SW480 (cell line): ENCODE data around the gene TMEM208.

Experiments used
- DNase-seq: peaks from one replicate; pipeline ENCODE4 v3.0.0-alpha.2; 2016; ENCODE audit warnings: low spot score

TMEM208 gene

GRCh38 chr16:67191995-67192681, 34.8 kb upstream of the TMEM208 start, which contains the start of gene E2F4:
E2F4 (plus strand) TSS chr16:67192155; CDS start chr16:67192228, 73 bp downstream.
- DNase-seq = peak; percentile 87

- DNase-seq = no peak
Observed at GRCh38 chr16:67192781-67193361, 34.1 kb upstream of the TMEM208 start.

GRCh38 chr16:67193536-67193935, 33.4 kb upstream of the TMEM208 start:
- DNase-seq = no peak

- no peak for DNase-seq
Observed at GRCh38 chr16:67194260-67194659, 32.7 kb upstream of the TMEM208 start.

GRCh38 chr16:67195676-67196075, 31.3 kb upstream of the TMEM208 start:
- no peak for DNase-seq

GRCh38 chr16:67196881-67197280, 30.0 kb upstream of the TMEM208 start:
- DNase-seq = no peak

- DNase-seq = no peak
Observed at GRCh38 chr16:67197704-67198103, 29.2 kb upstream of the TMEM208 start.

GRCh38 chr16:67198238-67198734, 28.6 kb upstream of the TMEM208 start:
- DNase-seq = peak; percentile 52

GRCh38 chr16:67199011-67199807, 27.7 kb upstream of the TMEM208 start, which contains the start of gene ELMO3:
ELMO3 (plus strand) TSS chr16:67199131; CDS start chr16:67199327, 196 bp downstream.
- peak; percentile 69 for DNase-seq

- no peak for DNase-seq
Observed at GRCh38 chr16:67199808-67200198, 27.1 kb upstream of the TMEM208 start.

GRCh38 chr16:67200491-67200890, 26.4 kb upstream of the TMEM208 start:
- no peak for DNase-seq

GRCh38 chr16:67201411-67202345, 25.3 kb upstream of the TMEM208 start:
- no peak for DNase-seq

- no peak for DNase-seq
Observed at GRCh38 chr16:67202426-67202825, 24.5 kb upstream of the TMEM208 start.

GRCh38 chr16:67202956-67203493, 23.9 kb upstream of the TMEM208 start:
- DNase-seq = no peak

- DNase-seq = no peak
Observed at GRCh38 chr16:67204076-67204475, 22.9 kb upstream of the TMEM208 start.

- DNase-seq = no peak
Observed at GRCh38 chr16:67206129-67206837, 20.6 kb upstream of the TMEM208 start.

GRCh38 chr16:67206838-67207248, 20.1 kb upstream of the TMEM208 start:
- DNase-seq = no peak

GRCh38 chr16:67207249-67208091, 19.5 kb upstream of the TMEM208 start:
- DNase-seq = no peak

- DNase-seq = no peak
Observed at GRCh38 chr16:67208154-67208896, 18.6 kb upstream of the TMEM208 start.
